Stimulated activated CD8-positive, alpha-beta memory T cell treated with anti-CD3 and anti-CD28 coated beads, Interleukin-12 subunit alpha, Interleukin-12 subunit beta, amount 100 ng/mL, for 1 hour (primary cell): ENCODE results near the gene ALDH7A1.
"Not testable (repeated sequence)": the region's sequence is repeated elsewhere in the genome, so short reads cannot be mapped to it uniquely, and the experiment has no call there.

Experiments used
- DNase-seq: peaks from one replicate; pipeline ENCODE4 v3.0.0-alpha.2; 2020; ENCODE audit warnings: low read depth

ALDH7A1 gene

GRCh38 chr5:126595486-126596083 lies 566 bp upstream of the ALDH7A1 start:
- DNase-seq = no peak

- no peak for DNase-seq
Observed at GRCh38 chr5:126591549-126591948, 3.5 kb downstream of the ALDH7A1 start.

GRCh38 chr5:126589536-126590297 lies 5.3 kb downstream of the ALDH7A1 start:
- no peak for DNase-seq

- no peak for DNase-seq
Observed at GRCh38 chr5:126587551-126588390, 7.2 kb downstream of the ALDH7A1 start.

- DNase-seq = no peak
Observed at GRCh38 chr5:126583761-126584160, 11.3 kb downstream of the ALDH7A1 start.

GRCh38 chr5:126579716-126580115 lies 15.3 kb downstream of the ALDH7A1 start:
- no peak for DNase-seq

GRCh38 chr5:126577415-126577814 lies 17.6 kb downstream of the ALDH7A1 start:
- no peak for DNase-seq

- no peak for DNase-seq
Observed at GRCh38 chr5:126576974-126577373, 18.0 kb downstream of the ALDH7A1 start.

GRCh38 chr5:126575644-126576043 lies 19.4 kb downstream of the ALDH7A1 start:
- no peak for DNase-seq

- no peak for DNase-seq
Observed at GRCh38 chr5:126568206-126568755, 26.7 kb downstream of the ALDH7A1 start.

GRCh38 chr5:126562823-126563222 lies 32.2 kb downstream of the ALDH7A1 start:
- DNase-seq = no peak

GRCh38 chr5:126561908-126562307 lies 33.1 kb downstream of the ALDH7A1 start:
- DNase-seq = no peak

GRCh38 chr5:126555101-126555500 lies 39.9 kb downstream of the ALDH7A1 start:
- DNase-seq = not testable (repeated sequence)

- no peak for DNase-seq
Observed at GRCh38 chr5:126552614-126553013, 42.4 kb downstream of the ALDH7A1 start.

GRCh38 chr5:126544087-126544740 lies 50.8 kb downstream of the ALDH7A1 start:
- no peak for DNase-seq

- DNase-seq = no peak
Observed at GRCh38 chr5:126543660-126544059, 51.4 kb downstream of the ALDH7A1 start.

GRCh38 chr5:126543009-126543408 lies 52.0 kb downstream of the ALDH7A1 start:
- no peak for DNase-seq

GRCh38 chr5:126542441-126542840 lies 52.6 kb downstream of the ALDH7A1 start:
- no peak for DNase-seq

- no peak for DNase-seq
Observed at GRCh38 chr5:126540631-126541030, 54.4 kb downstream of the ALDH7A1 start.

- DNase-seq = no peak
Observed at GRCh38 chr5:126538579-126538978, 56.4 kb downstream of the ALDH7A1 start.

GRCh38 chr5:126536874-126537273 lies 58.1 kb downstream of the ALDH7A1 start:
- no peak for DNase-seq
